WTC11 (cell line): Measurements from ENCODE around the gene BMPR2. TPM values are rescaled to one million over a fixed set of nuclear protein-coding genes. Genes with fewer than 3 reads are reported as not detected.

Experiments
- ATAC-seq: fragments of 200-7000 bp; cut with Tn5 transposase; 2 replicates; pipeline ENCODE4 v1.10.0; 2021; ENCODE audit warnings: mild to moderate bottlenecking, moderate library complexity
- CTCF ChIA-PET: fragments of 300-600 bp; sonication (Branson Sonifier 250); formaldehyde crosslinking; loops from one replicate; lab custom pipeline; 2021; ENCODE audit warnings: antibody characterized with exemption; lab: Charles Lee
- POLR2A ChIA-PET: fragments of 350-600 bp; sonication (Branson Sonifier 250); formaldehyde crosslinking; loops from one replicate; lab custom pipeline; 2021; ENCODE audit warnings: antibody characterized with exemption; lab: Charles Lee
- DNase-seq: peaks from one replicate; pipeline ENCODE4 v3.0.0; 2021; ENCODE audit warnings: low spot score
- H3K27ac Mint-ChIP-seq: 2 replicates; pipeline ENCODE4 v1.8.0; 2021; ENCODE audit warnings: mixed read lengths
- H3K27me3 Mint-ChIP-seq: 2 replicates; pipeline ENCODE4 v1.8.0; 2021; ENCODE audit warnings: low read depth, mild to moderate bottlenecking, moderate library complexity, mixed read lengths
- H3K36me3 Mint-ChIP-seq: 2 replicates; pipeline ENCODE4 v1.8.0; 2021; ENCODE audit warnings: mixed read lengths
- H3K4me1 Mint-ChIP-seq: 2 replicates; pipeline ENCODE4 v1.8.0; 2022; ENCODE audit warnings: mixed read lengths
- H3K4me3 Mint-ChIP-seq: 2 replicates; pipeline ENCODE4 v1.8.0; 2021; ENCODE audit warnings: mild to moderate bottlenecking, moderate library complexity, mixed read lengths
- H3K9me3 Mint-ChIP-seq: 2 replicates; pipeline ENCODE4 v1.8.0; 2021; ENCODE audit warnings: mixed read lengths
- ELF4 ChIP-seq: sonication (generic); formaldehyde crosslinking; IDR thresholded peaks from 2 replicates; pipeline ENCODE4 v1.8.1; 2022; ENCODE audit warnings: low read depth, mild to moderate bottlenecking, moderate library complexity, missing genetic modification reagents
- ESRRA ChIP-seq: sonication (generic); formaldehyde crosslinking; IDR thresholded peaks from 2 replicates; pipeline ENCODE4 v1.8.1; 2022; ENCODE audit warnings: mild to moderate bottlenecking, missing genetic modification reagents, borderline replicate concordance
- GTF2I ChIP-seq: fragments of 250-450 bp; sonication (Bioruptor Pico); conservative IDR thresholded peaks from 2 replicates; pipeline ENCODE4 v1.4.0; 2021; ENCODE audit warnings: mild to moderate bottlenecking
- HMGA2 ChIP-seq: fragments of 250-450 bp; sonication (Bioruptor Pico); IDR thresholded peaks from 2 replicates; pipeline ENCODE4 v1.4.0; 2021; ENCODE audit warnings: mild to moderate bottlenecking, moderate library complexity
- NFE2L1 ChIP-seq: sonication (generic); formaldehyde crosslinking; IDR thresholded peaks from 2 replicates; pipeline ENCODE4 v1.8.1; 2023; ENCODE audit warnings: missing genetic modification reagents
- NFYB ChIP-seq: sonication (generic); formaldehyde crosslinking; conservative IDR thresholded peaks from 2 replicates; pipeline ENCODE4 v1.8.0; 2022; ENCODE audit warnings: low read depth, missing genetic modification reagents
- NR3C1 ChIP-seq: sonication (generic); formaldehyde crosslinking; conservative IDR thresholded peaks from 2 replicates; pipeline ENCODE4 v1.8.1; 2023; ENCODE audit warnings: low read depth, mild to moderate bottlenecking, missing genetic modification reagents
- RORB ChIP-seq: fragments of 250-450 bp; sonication (Bioruptor Pico); IDR thresholded peaks from 2 replicates; pipeline ENCODE4 v1.9.0; 2021; ENCODE audit warnings: mild to moderate bottlenecking
- ZNF263 ChIP-seq: sonication (generic); formaldehyde crosslinking; IDR thresholded peaks from 2 replicates; pipeline ENCODE4 v1.8.1; 2022; ENCODE audit warnings: low read depth, mild to moderate bottlenecking, moderate library complexity, missing genetic modification reagents
- ZNF396 ChIP-seq: fragments of 250-450 bp; sonication (Bioruptor Pico); IDR thresholded peaks from 2 replicates; pipeline ENCODE4 v1.8.0; 2021; ENCODE audit warnings: mild to moderate bottlenecking, moderate library complexity, borderline replicate concordance
- total RNA-seq: library from RNA; stranded (reverse); gene quantifications from 3 replicates; pipeline ENCODE4 v1.2.3, GENCODE V29; 2021
- TF ChIP-seq, protein P1 (sequence below): sonication (generic); formaldehyde crosslinking; IDR thresholded peaks from 2 replicates; pipeline ENCODE4 v1.8.1; 2022; ENCODE audit warnings: mild to moderate bottlenecking, missing genetic modification reagents, moderate library complexity, borderline replicate concordance
- TF ChIP-seq, protein P2 (sequence below): sonication (generic); formaldehyde crosslinking; IDR thresholded peaks from 2 replicates; pipeline ENCODE4 v1.8.1; 2022; ENCODE audit warnings: low read depth, mild to moderate bottlenecking, moderate library complexity, missing genetic modification reagents, borderline replicate concordance
- TF ChIP-seq, protein P3 (sequence below): sonication (generic); formaldehyde crosslinking; IDR thresholded peaks from 2 replicates; pipeline ENCODE4 v1.8.1; 2022; ENCODE audit warnings: missing genetic modification reagents, borderline replicate concordance
- TF ChIP-seq, protein P4 (sequence below): fragments of 250-450 bp; sonication (Bioruptor Pico); IDR thresholded peaks from 2 replicates; pipeline ENCODE4 v1.8.0; 2021; ENCODE audit warnings: mild to moderate bottlenecking
- TF ChIP-seq, protein P5 (sequence below): sonication (generic); formaldehyde crosslinking; IDR thresholded peaks from 2 replicates; pipeline ENCODE4 v1.8.1; 2022; ENCODE audit warnings: low read depth, missing genetic modification reagents, borderline replicate concordance
- TF ChIP-seq, protein P6 (sequence below): sonication (generic); formaldehyde crosslinking; IDR thresholded peaks from 2 replicates; pipeline ENCODE4 v1.8.1; 2023; ENCODE audit warnings: mild to moderate bottlenecking, missing genetic modification reagents
- TF ChIP-seq, protein P7 (sequence below): sonication (generic); formaldehyde crosslinking; IDR thresholded peaks from 2 replicates; pipeline ENCODE4 v1.8.1; 2023; ENCODE audit warnings: mild to moderate bottlenecking, missing genetic modification reagents, moderate library complexity

The BMPR2 gene
- total RNA-seq, 1 experiment from 2014 or later = 22.1 TPM

DNA sequence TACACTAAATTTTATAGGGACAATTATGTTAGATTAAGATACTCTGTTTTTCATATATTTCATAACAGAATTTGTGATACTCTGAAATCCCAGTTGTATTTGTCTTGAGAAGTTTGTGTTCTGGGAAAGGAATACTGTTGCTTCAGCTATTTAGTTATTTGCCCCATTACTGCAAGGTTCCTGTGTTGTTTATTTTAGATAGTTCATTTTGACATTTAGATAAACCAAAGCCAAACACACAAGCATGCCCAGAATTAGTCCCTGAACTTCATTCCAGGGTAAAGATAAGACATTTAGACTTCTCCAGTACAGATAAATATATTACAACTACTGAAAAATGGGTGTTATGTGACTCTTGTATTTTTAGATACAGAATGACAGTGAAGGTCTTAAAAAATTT, 74.7 kb downstream of the BMPR2 start:
- TF ChIP-seq, protein P1, sequence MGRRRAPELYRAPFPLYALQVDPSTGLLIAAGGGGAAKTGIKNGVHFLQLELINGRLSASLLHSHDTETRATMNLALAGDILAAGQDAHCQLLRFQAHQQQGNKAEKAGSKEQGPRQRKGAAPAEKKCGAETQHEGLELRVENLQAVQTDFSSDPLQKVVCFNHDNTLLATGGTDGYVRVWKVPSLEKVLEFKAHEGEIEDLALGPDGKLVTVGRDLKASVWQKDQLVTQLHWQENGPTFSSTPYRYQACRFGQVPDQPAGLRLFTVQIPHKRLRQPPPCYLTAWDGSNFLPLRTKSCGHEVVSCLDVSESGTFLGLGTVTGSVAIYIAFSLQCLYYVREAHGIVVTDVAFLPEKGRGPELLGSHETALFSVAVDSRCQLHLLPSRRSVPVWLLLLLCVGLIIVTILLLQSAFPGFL (CRISPR knock-in tag) = no peak
- TF ChIP-seq, protein P2, sequence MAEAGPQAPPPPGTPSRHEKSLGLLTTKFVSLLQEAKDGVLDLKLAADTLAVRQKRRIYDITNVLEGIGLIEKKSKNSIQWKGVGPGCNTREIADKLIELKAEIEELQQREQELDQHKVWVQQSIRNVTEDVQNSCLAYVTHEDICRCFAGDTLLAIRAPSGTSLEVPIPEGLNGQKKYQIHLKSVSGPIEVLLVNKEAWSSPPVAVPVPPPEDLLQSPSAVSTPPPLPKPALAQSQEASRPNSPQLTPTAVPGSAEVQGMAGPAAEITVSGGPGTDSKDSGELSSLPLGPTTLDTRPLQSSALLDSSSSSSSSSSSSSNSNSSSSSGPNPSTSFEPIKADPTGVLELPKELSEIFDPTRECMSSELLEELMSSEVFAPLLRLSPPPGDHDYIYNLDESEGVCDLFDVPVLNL = no peak
- TF ChIP-seq, protein P3, sequence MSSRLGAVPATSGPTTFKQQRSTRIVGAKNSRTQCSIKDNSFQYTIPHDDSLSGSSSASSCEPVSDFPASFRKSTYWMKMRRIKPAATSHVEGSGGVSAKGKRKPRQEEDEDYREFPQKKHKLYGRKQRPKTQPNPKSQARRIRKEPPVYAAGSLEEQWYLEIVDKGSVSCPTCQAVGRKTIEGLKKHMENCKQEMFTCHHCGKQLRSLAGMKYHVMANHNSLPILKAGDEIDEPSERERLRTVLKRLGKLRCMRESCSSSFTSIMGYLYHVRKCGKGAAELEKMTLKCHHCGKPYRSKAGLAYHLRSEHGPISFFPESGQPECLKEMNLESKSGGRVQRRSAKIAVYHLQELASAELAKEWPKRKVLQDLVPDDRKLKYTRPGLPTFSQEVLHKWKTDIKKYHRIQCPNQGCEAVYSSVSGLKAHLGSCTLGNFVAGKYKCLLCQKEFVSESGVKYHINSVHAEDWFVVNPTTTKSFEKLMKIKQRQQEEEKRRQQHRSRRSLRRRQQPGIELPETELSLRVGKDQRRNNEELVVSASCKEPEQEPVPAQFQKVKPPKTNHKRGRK (CRISPR knock-in tag) = no peak
- TF ChIP-seq ZNF263 (no peak), NFYB (no peak), HMGA2 (CRISPR knock-in tag) (no peak), RORB (CRISPR knock-in tag) (no peak), ESRRA (no peak), GTF2I (CRISPR knock-in tag) (no peak), ZNF396 (CRISPR knock-in tag) (no peak), NR3C1 (no peak), NFE2L1 (no peak)
- TF ChIP-seq, protein P4, sequence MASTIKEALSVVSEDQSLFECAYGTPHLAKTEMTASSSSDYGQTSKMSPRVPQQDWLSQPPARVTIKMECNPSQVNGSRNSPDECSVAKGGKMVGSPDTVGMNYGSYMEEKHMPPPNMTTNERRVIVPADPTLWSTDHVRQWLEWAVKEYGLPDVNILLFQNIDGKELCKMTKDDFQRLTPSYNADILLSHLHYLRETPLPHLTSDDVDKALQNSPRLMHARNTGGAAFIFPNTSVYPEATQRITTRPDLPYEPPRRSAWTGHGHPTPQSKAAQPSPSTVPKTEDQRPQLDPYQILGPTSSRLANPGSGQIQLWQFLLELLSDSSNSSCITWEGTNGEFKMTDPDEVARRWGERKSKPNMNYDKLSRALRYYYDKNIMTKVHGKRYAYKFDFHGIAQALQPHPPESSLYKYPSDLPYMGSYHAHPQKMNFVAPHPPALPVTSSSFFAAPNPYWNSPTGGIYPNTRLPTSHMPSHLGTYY = no peak
- TF ChIP-seq, protein P5, sequence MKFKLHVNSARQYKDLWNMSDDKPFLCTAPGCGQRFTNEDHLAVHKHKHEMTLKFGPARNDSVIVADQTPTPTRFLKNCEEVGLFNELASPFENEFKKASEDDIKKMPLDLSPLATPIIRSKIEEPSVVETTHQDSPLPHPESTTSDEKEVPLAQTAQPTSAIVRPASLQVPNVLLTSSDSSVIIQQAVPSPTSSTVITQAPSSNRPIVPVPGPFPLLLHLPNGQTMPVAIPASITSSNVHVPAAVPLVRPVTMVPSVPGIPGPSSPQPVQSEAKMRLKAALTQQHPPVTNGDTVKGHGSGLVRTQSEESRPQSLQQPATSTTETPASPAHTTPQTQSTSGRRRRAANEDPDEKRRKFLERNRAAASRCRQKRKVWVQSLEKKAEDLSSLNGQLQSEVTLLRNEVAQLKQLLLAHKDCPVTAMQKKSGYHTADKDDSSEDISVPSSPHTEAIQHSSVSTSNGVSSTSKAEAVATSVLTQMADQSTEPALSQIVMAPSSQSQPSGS (CRISPR knock-in tag) = no peak
- DNase-seq (no peak), ATAC-seq (no peak)
- Mint-ChIP-seq H3K36me3 (peaks cover 23% of the 10 kb centered on the region), H3K4me1 (no peaks in the 10 kb centered on the region), H3K4me3 (no peak overlapping the region), H3K27me3 (no peaks in the 10 kb centered on the region), H3K9me3 (peaks cover 30% of the 10 kb centered on the region), H3K27ac (peak overlapping the region; percentile 36; the same call in 1 of the 2 replicates)
- ChIA-PET POLR2A (no interaction called here), CTCF (no interaction called here)

DNA sequence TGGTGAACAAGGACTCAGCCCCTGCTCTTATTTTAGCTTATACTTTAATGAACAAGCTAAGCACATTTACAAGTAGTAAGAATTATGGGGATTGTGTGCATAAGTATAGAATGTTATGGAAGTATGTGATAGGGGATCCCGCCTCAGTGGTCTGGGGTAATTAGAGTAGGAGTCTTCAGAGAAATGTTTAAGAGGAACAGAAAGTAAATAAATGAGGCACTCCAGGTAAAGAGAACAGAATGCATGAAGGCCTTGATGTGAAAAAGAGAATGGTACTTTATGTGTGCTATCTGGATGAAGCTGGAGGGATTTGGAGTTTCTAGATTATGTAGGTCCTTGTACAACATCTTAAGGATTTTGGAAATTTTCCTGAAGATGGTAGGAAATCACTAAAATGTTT, 76.6 kb downstream of the BMPR2 start:
- ATAC-seq (no peak), DNase-seq (no peak)
- POLR2A ChIA-PET = no interaction called here
- H3K36me3 Mint-ChIP-seq = peaks cover 20% of the 10 kb centered on the region
- no peak for TF ChIP-seq ELF4
- TF ChIP-seq, protein P6, sequence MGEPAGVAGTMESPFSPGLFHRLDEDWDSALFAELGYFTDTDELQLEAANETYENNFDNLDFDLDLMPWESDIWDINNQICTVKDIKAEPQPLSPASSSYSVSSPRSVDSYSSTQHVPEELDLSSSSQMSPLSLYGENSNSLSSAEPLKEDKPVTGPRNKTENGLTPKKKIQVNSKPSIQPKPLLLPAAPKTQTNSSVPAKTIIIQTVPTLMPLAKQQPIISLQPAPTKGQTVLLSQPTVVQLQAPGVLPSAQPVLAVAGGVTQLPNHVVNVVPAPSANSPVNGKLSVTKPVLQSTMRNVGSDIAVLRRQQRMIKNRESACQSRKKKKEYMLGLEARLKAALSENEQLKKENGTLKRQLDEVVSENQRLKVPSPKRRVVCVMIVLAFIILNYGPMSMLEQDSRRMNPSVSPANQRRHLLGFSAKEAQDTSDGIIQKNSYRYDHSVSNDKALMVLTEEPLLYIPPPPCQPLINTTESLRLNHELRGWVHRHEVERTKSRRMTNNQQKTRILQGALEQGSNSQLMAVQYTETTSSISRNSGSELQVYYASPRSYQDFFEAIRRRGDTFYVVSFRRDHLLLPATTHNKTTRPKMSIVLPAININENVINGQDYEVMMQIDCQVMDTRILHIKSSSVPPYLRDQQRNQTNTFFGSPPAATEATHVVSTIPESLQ (CRISPR knock-in tag) = no peak
- TF ChIP-seq, protein P7, sequence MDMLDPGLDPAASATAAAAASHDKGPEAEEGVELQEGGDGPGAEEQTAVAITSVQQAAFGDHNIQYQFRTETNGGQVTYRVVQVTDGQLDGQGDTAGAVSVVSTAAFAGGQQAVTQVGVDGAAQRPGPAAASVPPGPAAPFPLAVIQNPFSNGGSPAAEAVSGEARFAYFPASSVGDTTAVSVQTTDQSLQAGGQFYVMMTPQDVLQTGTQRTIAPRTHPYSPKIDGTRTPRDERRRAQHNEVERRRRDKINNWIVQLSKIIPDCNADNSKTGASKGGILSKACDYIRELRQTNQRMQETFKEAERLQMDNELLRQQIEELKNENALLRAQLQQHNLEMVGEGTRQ (CRISPR knock-in tag) = no peak
- H3K4me1 Mint-ChIP-seq = no peaks in the 10 kb centered on the region
- H3K4me3 Mint-ChIP-seq = no peak overlapping the region
- CTCF ChIA-PET = no interaction called here
- H3K9me3 Mint-ChIP-seq = peaks cover 30% of the 10 kb centered on the region
- H3K27ac Mint-ChIP-seq = no peak overlapping the region
- H3K27me3 Mint-ChIP-seq = no peaks in the 10 kb centered on the region
